Measurements from ENCODE around the gene CDC42BPB. TPM values are rescaled to one million over a fixed set of nuclear protein-coding genes. Genes with fewer than 3 reads are reported as not detected.
A peak's percentile ranks its signal among the peaks of the same experiment; 100 is the strongest.

The CDC42BPB gene
- total RNA-seq, 1 donor from 2014 or later: 3.5 TPM

DNA sequence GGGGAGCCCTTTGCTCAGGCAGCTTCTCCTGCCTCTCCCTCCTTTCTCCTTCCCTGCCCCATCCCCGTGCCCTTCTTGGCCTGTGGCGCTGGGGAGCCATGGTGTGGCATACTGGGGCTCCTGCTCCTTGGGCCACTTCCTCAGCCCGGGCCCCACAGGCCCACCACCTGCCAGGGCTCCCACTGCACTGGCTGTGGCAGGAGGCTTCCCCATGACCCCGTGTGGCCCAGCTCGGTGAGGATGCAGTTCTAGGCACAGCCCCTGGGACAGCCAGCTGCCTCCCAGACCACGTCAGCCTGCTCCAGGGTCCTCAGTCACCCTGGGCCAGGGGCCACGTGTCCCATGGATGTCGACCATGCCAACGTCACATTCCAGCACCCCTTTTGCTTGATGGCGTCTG, 147.9 kb downstream of the CDC42BPB start:
- no peak overlapping the region for H3K27ac Mint-ChIP-seq
- no peaks in the 10 kb centered on the region for H3K27me3 Mint-ChIP-seq (ENCODE audit: low read depth)

DNA sequence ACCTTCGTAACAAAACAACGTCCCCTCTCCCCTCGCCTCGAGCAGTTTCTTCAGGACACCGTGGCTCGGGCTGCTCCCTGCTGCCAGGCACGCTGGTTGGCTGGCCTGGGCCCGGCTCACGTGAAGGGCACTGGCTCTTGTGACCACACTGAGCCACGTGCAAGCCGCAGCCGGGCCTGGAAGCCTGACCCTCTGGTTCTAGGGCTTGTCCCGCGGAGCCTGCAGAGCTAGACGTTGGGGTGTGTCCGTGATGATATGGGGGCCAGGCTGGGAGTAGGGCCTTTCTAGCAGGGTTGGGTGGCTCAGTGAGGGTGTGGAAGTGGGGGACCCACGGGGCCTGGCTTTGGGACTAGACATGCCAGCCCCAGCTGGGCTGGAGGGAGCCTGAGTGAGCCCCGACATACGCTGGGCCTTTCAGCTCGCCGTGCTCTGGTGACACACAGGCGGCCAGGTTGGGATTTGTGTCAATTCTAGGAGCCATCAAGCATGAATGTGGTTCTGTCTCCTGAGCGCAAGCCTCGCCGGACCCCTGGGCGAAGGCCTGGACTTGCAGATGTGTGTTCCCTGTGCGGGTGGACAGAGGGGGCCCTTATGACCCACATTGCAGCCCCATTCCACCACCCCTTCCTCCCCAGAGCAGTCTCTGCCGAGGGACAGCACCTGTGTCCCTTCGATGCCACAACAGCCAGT, 148.4 kb downstream of the CDC42BPB start:
- intact Hi-C loops (cut with micrococcal nuclease): no loop called here
- H3K36me3 Mint-ChIP-seq (ENCODE audit: low read depth): peaks cover 30% of the 10 kb centered on the region
- H3K27me3 Mint-ChIP-seq (ENCODE audit: low read depth): no peaks in the 10 kb centered on the region
- no peak overlapping the region for H3K27ac Mint-ChIP-seq
- H3K4me1 Mint-ChIP-seq (ENCODE audit: low read depth): no peaks in the 10 kb centered on the region
- H3K4me3 Mint-ChIP-seq (ENCODE audit: low read depth): no peak overlapping the region
- no peak for DNase-seq (ENCODE audit: low spot score)
- H3K9me3 Mint-ChIP-seq: no peaks in the 10 kb centered on the region

More for the DNA sequence above, 147.9 kb downstream of the CDC42BPB start:
- no peaks in the 10 kb centered on the region for H3K4me1 Mint-ChIP-seq (ENCODE audit: low read depth)
- intact Hi-C loops (cut with micrococcal nuclease): no loop called here
- no peak overlapping the region for H3K4me3 Mint-ChIP-seq (ENCODE audit: low read depth)
- H3K36me3 Mint-ChIP-seq (ENCODE audit: low read depth): peaks cover 30% of the 10 kb centered on the region
- H3K9me3 Mint-ChIP-seq: no peaks in the 10 kb centered on the region
- DNase-seq (ENCODE audit: low spot score): no peak

GRCh38 chr14:102907980-102908730, 149.2 kb downstream of the CDC42BPB start:
- no peak overlapping the region for H3K4me3 Mint-ChIP-seq (ENCODE audit: low read depth)
- H3K9me3 Mint-ChIP-seq: no peaks in the 10 kb centered on the region
- no peaks in the 10 kb centered on the region for H3K4me1 Mint-ChIP-seq (ENCODE audit: low read depth)
- no peak for DNase-seq (ENCODE audit: low spot score)
- intact Hi-C loops (cut with micrococcal nuclease): no loop called here
- no peaks in the 10 kb centered on the region for H3K27me3 Mint-ChIP-seq (ENCODE audit: low read depth)
- peaks cover 37% of the 10 kb centered on the region for H3K36me3 Mint-ChIP-seq (ENCODE audit: low read depth)
- no peak overlapping the region for H3K27ac Mint-ChIP-seq

- no peaks in the 10 kb centered on the region for H3K9me3 Mint-ChIP-seq
- H3K4me3 Mint-ChIP-seq (ENCODE audit: low read depth): no peak overlapping the region
- H3K27me3 Mint-ChIP-seq (ENCODE audit: low read depth): no peaks in the 10 kb centered on the region
- DNase-seq (ENCODE audit: low spot score): no peak
- intact Hi-C loops (cut with micrococcal nuclease): no loop called here
- no peaks in the 10 kb centered on the region for H3K4me1 Mint-ChIP-seq (ENCODE audit: low read depth)
- no peak overlapping the region for H3K27ac Mint-ChIP-seq
- peaks cover 43% of the 10 kb centered on the region for H3K36me3 Mint-ChIP-seq (ENCODE audit: low read depth)
These were observed 150.0 kb downstream of the CDC42BPB start for GRCh38 chr14:102907303-102907844.

GRCh38 chr14:102906616-102907302, 150.6 kb downstream of the CDC42BPB start:
- Mint-ChIP-seq H3K4me3 (ENCODE audit: low read depth) (no peak overlapping the region), H3K36me3 (ENCODE audit: low read depth) (peaks cover 44% of the 10 kb centered on the region), H3K4me1 (ENCODE audit: low read depth) (no peaks in the 10 kb centered on the region), H3K27me3 (ENCODE audit: low read depth) (no peaks in the 10 kb centered on the region), H3K27ac (no peak overlapping the region), H3K9me3 (no peaks in the 10 kb centered on the region)
- no peak for DNase-seq (ENCODE audit: low spot score)
- intact Hi-C loops (cut with micrococcal nuclease): no loop called here

GRCh38 chr14:102905116-102906108, 151.9 kb downstream of the CDC42BPB start:
- no peak overlapping the region for H3K27ac Mint-ChIP-seq
- H3K27me3 Mint-ChIP-seq (ENCODE audit: low read depth): no peaks in the 10 kb centered on the region
- H3K9me3 Mint-ChIP-seq: no peaks in the 10 kb centered on the region
- DNase-seq (ENCODE audit: low spot score): no peak
- H3K36me3 Mint-ChIP-seq (ENCODE audit: low read depth): peaks cover 46% of the 10 kb centered on the region
- H3K4me1 Mint-ChIP-seq (ENCODE audit: low read depth): peaks cover 4% of the 10 kb centered on the region
- intact Hi-C loops (cut with micrococcal nuclease): no loop called here
- no peak overlapping the region for H3K4me3 Mint-ChIP-seq (ENCODE audit: low read depth)

GRCh38 chr14:102903889-102904512, 153.3 kb downstream of the CDC42BPB start:
- Mint-ChIP-seq H3K9me3 (no peaks in the 10 kb centered on the region), H3K36me3 (ENCODE audit: low read depth) (peaks cover 52% of the 10 kb centered on the region), H3K27me3 (ENCODE audit: low read depth) (no peaks in the 10 kb centered on the region), H3K4me1 (ENCODE audit: low read depth) (peaks cover 4% of the 10 kb centered on the region), H3K27ac (no peak overlapping the region), H3K4me3 (ENCODE audit: low read depth) (no peak overlapping the region)
- intact Hi-C loops (cut with micrococcal nuclease): no loop called here
- DNase-seq (ENCODE audit: low spot score): no peak

- peak overlapping the region; percentile 35 for H3K27ac Mint-ChIP-seq
- H3K9me3 Mint-ChIP-seq: no peaks in the 10 kb centered on the region
- H3K36me3 Mint-ChIP-seq (ENCODE audit: low read depth): peaks cover 58% of the 10 kb centered on the region
- no peak for DNase-seq (ENCODE audit: low spot score)
- intact Hi-C loops (cut with micrococcal nuclease): no loop called here
- no peak overlapping the region for H3K4me3 Mint-ChIP-seq (ENCODE audit: low read depth)
- H3K4me1 Mint-ChIP-seq (ENCODE audit: low read depth): peaks cover 6% of the 10 kb centered on the region
- H3K27me3 Mint-ChIP-seq (ENCODE audit: low read depth): no peaks in the 10 kb centered on the region
These were observed 154.0 kb downstream of the CDC42BPB start for GRCh38 chr14:102903248-102903888.

- intact Hi-C loops (cut with micrococcal nuclease): no loop called here
- H3K27ac Mint-ChIP-seq: peak overlapping the region; percentile 35
- DNase-seq (ENCODE audit: low spot score): no peak
- H3K27me3 Mint-ChIP-seq (ENCODE audit: low read depth): no peaks in the 10 kb centered on the region
- no peak overlapping the region for H3K4me3 Mint-ChIP-seq (ENCODE audit: low read depth)
- H3K4me1 Mint-ChIP-seq (ENCODE audit: low read depth): peaks cover 10% of the 10 kb centered on the region
- H3K36me3 Mint-ChIP-seq (ENCODE audit: low read depth): peaks cover 56% of the 10 kb centered on the region
- H3K9me3 Mint-ChIP-seq: no peaks in the 10 kb centered on the region
These were observed 154.7 kb downstream of the CDC42BPB start for GRCh38 chr14:102902523-102903247.

DNA sequence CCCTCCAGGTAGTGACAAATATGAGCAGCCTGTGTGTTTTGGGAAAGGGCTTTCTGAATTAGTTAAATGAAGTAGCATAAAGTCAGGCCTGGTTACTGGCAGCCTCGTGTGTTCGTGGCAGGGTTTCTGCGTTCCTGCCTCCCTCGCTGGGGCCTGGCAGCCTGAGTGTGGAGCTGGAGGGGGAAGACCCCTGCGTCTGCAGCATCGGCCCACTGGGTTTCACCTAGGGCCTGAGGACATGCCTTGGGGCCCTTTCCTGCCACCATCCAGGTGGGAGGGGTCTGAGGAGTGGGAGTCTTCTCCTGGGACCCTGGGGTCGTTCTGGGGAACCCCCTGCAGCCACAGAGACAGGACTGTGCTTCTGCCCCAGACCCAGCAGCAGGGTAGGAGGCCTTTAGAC, 155.3 kb downstream of the CDC42BPB start:
- peaks cover 58% of the 10 kb centered on the region for H3K36me3 Mint-ChIP-seq (ENCODE audit: low read depth)
- no peak overlapping the region for H3K27ac Mint-ChIP-seq
- intact Hi-C loops (cut with micrococcal nuclease): no loop called here
- H3K4me3 Mint-ChIP-seq (ENCODE audit: low read depth): no peak overlapping the region
- H3K4me1 Mint-ChIP-seq (ENCODE audit: low read depth): peaks cover 11% of the 10 kb centered on the region
- no peak for DNase-seq (ENCODE audit: low spot score)
- H3K9me3 Mint-ChIP-seq: no peaks in the 10 kb centered on the region
- H3K27me3 Mint-ChIP-seq (ENCODE audit: low read depth): no peaks in the 10 kb centered on the region

DNA sequence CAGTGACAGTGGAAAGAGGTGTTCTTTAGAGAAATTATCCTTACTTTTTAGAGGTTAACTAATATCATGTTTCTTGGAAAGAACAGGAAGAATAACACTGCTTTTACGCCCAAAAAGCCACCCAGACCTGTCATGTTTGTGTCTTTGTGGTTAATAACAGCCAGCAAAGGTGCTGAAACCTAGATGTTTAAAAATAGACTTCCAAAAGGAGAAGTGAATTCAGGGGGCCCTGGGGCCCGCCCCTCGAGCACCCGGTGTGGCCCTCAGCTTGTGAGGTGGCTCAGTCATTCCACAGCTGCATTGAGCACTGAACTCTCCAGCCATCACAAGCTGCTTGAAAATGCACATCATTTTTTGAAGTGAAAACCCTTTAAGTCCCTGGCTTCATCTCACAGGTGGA, 155.7 kb downstream of the CDC42BPB start:
- Mint-ChIP-seq H3K27ac (no peak overlapping the region), H3K36me3 (ENCODE audit: low read depth) (peaks cover 56% of the 10 kb centered on the region), H3K4me3 (ENCODE audit: low read depth) (no peak overlapping the region), H3K27me3 (ENCODE audit: low read depth) (no peaks in the 10 kb centered on the region), H3K9me3 (no peaks in the 10 kb centered on the region), H3K4me1 (ENCODE audit: low read depth) (peaks cover 11% of the 10 kb centered on the region)
- intact Hi-C loops (cut with micrococcal nuclease): no loop called here
- DNase-seq (ENCODE audit: low spot score): no peak

All from activated T-helper 2 cell treated with anti-CD3 and anti-CD28 coated beads, Interferon-gamma antibody, Interleukin-2, Interleukin-4, amounts not matched to agents 10 μg/mL and 5 μg/mL and 100 μg/mL, durations not matched to agents 14 hours and 24 hours and 36 hours (primary cell).